ENCODE data around the gene GNG8. TPM values are rescaled to one million over a fixed set of nuclear protein-coding genes. Genes with fewer than 3 reads are reported as not detected.

The GNG8 gene
- total RNA-seq, 6 experiments from 2014 or later: not detected

DNA sequence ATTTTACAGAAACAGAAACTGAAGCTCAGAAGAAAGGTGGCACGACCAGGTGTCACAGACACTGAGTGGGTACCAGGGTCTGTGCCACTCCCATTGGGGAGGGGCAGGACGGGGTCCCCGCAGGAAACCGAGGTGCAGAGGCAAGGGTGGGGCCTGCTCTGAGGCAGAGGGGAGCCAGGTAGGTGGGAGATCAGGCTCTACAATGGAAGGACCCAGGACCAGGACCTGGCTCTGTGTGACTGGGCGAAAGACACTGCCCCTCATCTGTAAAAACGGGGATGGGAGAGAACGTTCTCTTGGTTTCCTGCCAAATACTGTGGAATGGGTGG, 13.9 kb downstream of the GNG8 start:
- DNase-seq: no peak
- Histone ChIP-seq H3K9me3 (no peaks in the 10 kb centered on the region), H3K27me3 (no peaks in the 10 kb centered on the region), H3K4me3 (peak overlapping the region in 2 of 3 donors; percentile 25 to 26), H3K4me1 (no peaks in the 10 kb centered on the region), H3K36me3 (no peaks in the 10 kb centered on the region), H3K27ac (peak overlapping the region in 1 of 3 donors; percentile 38)
- no peak for ATAC-seq
- TF ChIP-seq, protein P1, sequence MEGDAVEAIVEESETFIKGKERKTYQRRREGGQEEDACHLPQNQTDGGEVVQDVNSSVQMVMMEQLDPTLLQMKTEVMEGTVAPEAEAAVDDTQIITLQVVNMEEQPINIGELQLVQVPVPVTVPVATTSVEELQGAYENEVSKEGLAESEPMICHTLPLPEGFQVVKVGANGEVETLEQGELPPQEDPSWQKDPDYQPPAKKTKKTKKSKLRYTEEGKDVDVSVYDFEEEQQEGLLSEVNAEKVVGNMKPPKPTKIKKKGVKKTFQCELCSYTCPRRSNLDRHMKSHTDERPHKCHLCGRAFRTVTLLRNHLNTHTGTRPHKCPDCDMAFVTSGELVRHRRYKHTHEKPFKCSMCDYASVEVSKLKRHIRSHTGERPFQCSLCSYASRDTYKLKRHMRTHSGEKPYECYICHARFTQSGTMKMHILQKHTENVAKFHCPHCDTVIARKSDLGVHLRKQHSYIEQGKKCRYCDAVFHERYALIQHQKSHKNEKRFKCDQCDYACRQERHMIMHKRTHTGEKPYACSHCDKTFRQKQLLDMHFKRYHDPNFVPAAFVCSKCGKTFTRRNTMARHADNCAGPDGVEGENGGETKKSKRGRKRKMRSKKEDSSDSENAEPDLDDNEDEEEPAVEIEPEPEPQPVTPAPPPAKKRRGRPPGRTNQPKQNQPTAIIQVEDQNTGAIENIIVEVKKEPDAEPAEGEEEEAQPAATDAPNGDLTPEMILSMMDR (IDR thresholded peaks at IDR 0.05): no peak
- TF ChIP-seq POLR2A (IDR thresholded peaks at IDR 0.05): no peak
- 41% methylated on average over 5 of the region's 7 CpGs for WGBS (ENCODE audit: insufficient coverage, low coverage, low lambda C conversion rate, missing lambda C conversion rate)
- intact Hi-C loops (cut with DNase I): no loop called here

DNA sequence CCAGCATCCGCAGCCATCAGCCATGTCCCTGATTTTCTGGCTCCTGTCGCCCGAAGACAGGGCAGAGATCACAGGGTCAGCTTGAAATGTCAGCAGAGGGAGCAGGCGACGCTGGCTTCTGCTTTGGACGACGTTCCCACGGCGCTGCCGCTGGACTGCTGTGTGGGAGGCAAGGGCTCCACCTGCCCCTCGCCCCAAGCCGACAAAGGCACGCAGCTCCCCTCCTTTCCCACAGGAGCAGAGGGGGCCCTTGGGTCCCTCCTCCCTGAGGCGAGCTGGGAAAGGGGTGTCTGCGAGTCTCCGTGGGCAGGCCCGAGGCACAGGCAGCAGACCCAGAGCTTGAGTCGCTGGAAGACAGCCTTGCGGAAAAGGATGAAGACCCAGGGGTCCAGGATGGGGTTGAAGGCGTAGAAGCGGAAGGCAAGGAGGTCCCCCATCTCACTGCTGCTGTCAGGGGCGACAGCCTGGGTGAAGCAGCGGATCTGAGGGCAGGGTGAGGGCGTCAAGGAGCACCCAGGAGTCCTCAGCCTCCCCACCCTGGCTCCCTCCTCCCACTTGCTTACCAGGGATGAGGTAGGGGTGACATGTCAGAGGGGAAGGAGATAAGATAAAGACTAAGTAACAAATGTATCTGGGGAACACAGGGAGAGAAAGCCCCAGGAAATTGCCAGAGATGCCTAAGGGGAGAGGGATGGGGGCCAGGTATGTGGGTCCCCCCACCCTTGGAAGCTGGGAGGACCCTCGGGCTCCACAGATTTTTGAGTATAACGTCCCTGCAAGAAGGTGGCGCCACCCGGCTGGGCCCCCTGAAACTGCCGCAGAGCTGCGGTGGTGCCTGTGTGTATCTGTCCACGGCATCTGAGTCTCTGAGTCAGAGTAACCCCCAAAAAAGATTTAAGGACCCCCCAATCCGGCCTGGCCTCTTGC, 14.5 kb downstream of the GNG8 start:
- Histone ChIP-seq H3K4me1 (no peaks in the 10 kb centered on the region), H3K27me3 (no peaks in the 10 kb centered on the region), H3K4me3 (peak overlapping the region in 2 of 3 donors; percentile 25 to 26), H3K36me3 (no peaks in the 10 kb centered on the region), H3K27ac (peak overlapping the region in 1 of 3 donors; percentile 38), H3K9me3 (no peaks in the 10 kb centered on the region)
- peak in 1 of 4 donors; percentile 16 for ATAC-seq
- DNase-seq: no peak
- WGBS (ENCODE audit: insufficient coverage, low coverage, low lambda C conversion rate, missing lambda C conversion rate): 57% methylated on average over 6 of the region's 32 CpGs
- no peak for TF ChIP-seq POLR2A (IDR thresholded peaks at IDR 0.05)
- TF ChIP-seq, protein P1 (IDR thresholded peaks at IDR 0.05): no peak
- intact Hi-C loops (cut with DNase I): no loop called here

- Histone ChIP-seq H3K4me1 (no peaks in the 10 kb centered on the region), H3K27ac (peak overlapping the region in 1 of 3 donors; percentile 38), H3K27me3 (no peaks in the 10 kb centered on the region), H3K4me3 (no peak overlapping the region), H3K36me3 (no peaks in the 10 kb centered on the region), H3K9me3 (no peaks in the 10 kb centered on the region)
- intact Hi-C loops (cut with DNase I): no loop called here
- 66% methylated on average over 3 of the region's 6 CpGs for WGBS (ENCODE audit: insufficient coverage, low coverage, low lambda C conversion rate, missing lambda C conversion rate)
- no peak for DNase-seq
- TF ChIP-seq POLR2A (IDR thresholded peaks at IDR 0.05): no peak
- TF ChIP-seq, protein P1 (IDR thresholded peaks at IDR 0.05): no peak
- ATAC-seq: no peak
Measured at GRCh38 chr19:46620716-46621115, 15.3 kb downstream of the GNG8 start.

DNA sequence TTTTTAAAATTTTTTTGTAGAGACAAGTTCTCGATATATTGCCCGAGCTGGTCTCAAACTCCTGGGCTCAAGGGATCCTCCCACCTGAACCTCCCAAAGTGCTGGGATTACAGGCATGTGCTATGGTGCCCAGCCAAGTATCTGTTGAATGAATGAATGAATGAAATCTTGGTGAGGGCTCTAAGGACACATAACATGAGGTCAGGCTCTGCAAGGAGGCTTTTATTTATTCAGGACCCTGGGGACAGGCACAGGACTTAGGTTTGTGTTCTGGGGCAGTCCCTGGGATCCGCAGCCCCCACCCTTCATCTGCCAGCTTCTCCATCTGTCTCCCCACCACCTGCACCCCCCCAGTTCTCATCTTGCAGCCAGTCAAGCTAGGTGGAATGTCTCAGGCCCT, 15.7 kb downstream of the GNG8 start:
- ATAC-seq (no peak), DNase-seq (no peak)
- Histone ChIP-seq H3K4me1 (no peaks in the 10 kb centered on the region), H3K4me3 (no peak overlapping the region), H3K27ac (no peak overlapping the region), H3K36me3 (no peaks in the 10 kb centered on the region), H3K27me3 (no peaks in the 10 kb centered on the region), H3K9me3 (no peaks in the 10 kb centered on the region)
- 95% methylated on average over 3 of the region's 3 CpGs for WGBS (ENCODE audit: insufficient coverage, low coverage, low lambda C conversion rate, missing lambda C conversion rate)
- intact Hi-C loops (cut with DNase I): no loop called here
- TF ChIP-seq POLR2A (IDR thresholded peaks at IDR 0.05): no peak
- TF ChIP-seq, protein P1 (IDR thresholded peaks at IDR 0.05): no peak
